WTC11 (cell line): Measurements from ENCODE around the gene P2RX3. TPM values are rescaled to one million over a fixed set of nuclear protein-coding genes. Genes with fewer than 3 reads are reported as not detected.

Source experiments
- ATAC-seq: fragments of 200-7000 bp; cut with Tn5 transposase; 2 replicates; pipeline ENCODE4 v1.10.0; 2021; ENCODE audit warnings: mild to moderate bottlenecking, moderate library complexity
- CTCF ChIA-PET: fragments of 300-600 bp; sonication (Branson Sonifier 250); formaldehyde crosslinking; loops from one replicate; lab custom pipeline; 2021; ENCODE audit warnings: antibody characterized with exemption; lab: Charles Lee
- POLR2A ChIA-PET: fragments of 350-600 bp; sonication (Branson Sonifier 250); formaldehyde crosslinking; loops from one replicate; lab custom pipeline; 2021; ENCODE audit warnings: antibody characterized with exemption; lab: Charles Lee
- DNase-seq: peaks from one replicate; pipeline ENCODE4 v3.0.0; 2021; ENCODE audit warnings: low spot score
- H3K27ac Mint-ChIP-seq: 2 replicates; pipeline ENCODE4 v1.8.0; 2021; ENCODE audit warnings: mixed read lengths
- H3K27me3 Mint-ChIP-seq: 2 replicates; pipeline ENCODE4 v1.8.0; 2021; ENCODE audit warnings: low read depth, mild to moderate bottlenecking, moderate library complexity, mixed read lengths
- H3K36me3 Mint-ChIP-seq: 2 replicates; pipeline ENCODE4 v1.8.0; 2021; ENCODE audit warnings: mixed read lengths
- H3K4me1 Mint-ChIP-seq: 2 replicates; pipeline ENCODE4 v1.8.0; 2022; ENCODE audit warnings: mixed read lengths
- H3K4me3 Mint-ChIP-seq: 2 replicates; pipeline ENCODE4 v1.8.0; 2021; ENCODE audit warnings: mild to moderate bottlenecking, moderate library complexity, mixed read lengths
- H3K9me3 Mint-ChIP-seq: 2 replicates; pipeline ENCODE4 v1.8.0; 2021; ENCODE audit warnings: mixed read lengths
- CREB1 ChIP-seq: sonication (generic); formaldehyde crosslinking; IDR thresholded peaks from 2 replicates; pipeline ENCODE4 v1.8.0; 2023; ENCODE audit warnings: mild to moderate bottlenecking, missing genetic modification reagents
- ELF4 ChIP-seq: sonication (generic); formaldehyde crosslinking; IDR thresholded peaks from 2 replicates; pipeline ENCODE4 v1.8.1; 2022; ENCODE audit warnings: low read depth, mild to moderate bottlenecking, moderate library complexity, missing genetic modification reagents
- FOXK1 ChIP-seq: sonication (generic); formaldehyde crosslinking; IDR thresholded peaks from 2 replicates; pipeline ENCODE4 v1.8.0; 2022; ENCODE audit warnings: mild to moderate bottlenecking, moderate library complexity, missing genetic modification reagents
- FOXP1 ChIP-seq: sonication (generic); formaldehyde crosslinking; IDR thresholded peaks from 2 replicates; pipeline ENCODE4 v1.8.0; 2022; ENCODE audit warnings: missing genetic modification reagents, mild to moderate bottlenecking, moderate library complexity, borderline replicate concordance
- HMGA2 ChIP-seq: fragments of 250-450 bp; sonication (Bioruptor Pico); IDR thresholded peaks from 2 replicates; pipeline ENCODE4 v1.4.0; 2021; ENCODE audit warnings: mild to moderate bottlenecking, moderate library complexity
- JUN ChIP-seq: sonication (generic); formaldehyde crosslinking; IDR thresholded peaks from 2 replicates; pipeline ENCODE4 v1.8.0; 2023; ENCODE audit warnings: mild to moderate bottlenecking, missing genetic modification reagents
- MYBL2 ChIP-seq: sonication (generic); formaldehyde crosslinking; IDR thresholded peaks from 2 replicates; pipeline ENCODE4 v1.8.1; 2023; ENCODE audit warnings: mild to moderate bottlenecking, moderate library complexity, missing genetic modification reagents
- RELA ChIP-seq: sonication (generic); formaldehyde crosslinking; IDR thresholded peaks from 2 replicates; pipeline ENCODE4 v1.8.1; 2022; ENCODE audit warnings: missing genetic modification reagents, mild to moderate bottlenecking, borderline replicate concordance
- SMAD4 ChIP-seq: sonication (generic); formaldehyde crosslinking; IDR thresholded peaks from 2 replicates; pipeline ENCODE4 v1.8.0; 2022; ENCODE audit warnings: mild to moderate bottlenecking, missing genetic modification reagents
- ZNF121 ChIP-seq: sonication (generic); formaldehyde crosslinking; IDR thresholded peaks from 2 replicates; pipeline ENCODE4 v1.8.0; 2023; ENCODE audit warnings: missing genetic modification reagents
- ZNF263 ChIP-seq: sonication (generic); formaldehyde crosslinking; IDR thresholded peaks from 2 replicates; pipeline ENCODE4 v1.8.1; 2022; ENCODE audit warnings: low read depth, mild to moderate bottlenecking, moderate library complexity, missing genetic modification reagents
- ZNF416 ChIP-seq: fragments of 250-450 bp; sonication (Bioruptor Pico); IDR thresholded peaks from 2 replicates; pipeline ENCODE4 v1.9.0; 2021; ENCODE audit warnings: mild to moderate bottlenecking, inconsistent platforms
- total RNA-seq: library from RNA; stranded (reverse); gene quantifications from 3 replicates; pipeline ENCODE4 v1.2.3, GENCODE V29; 2021
- TF ChIP-seq, protein P1 (sequence below): fragments of 250-450 bp; sonication (Bioruptor Pico); IDR thresholded peaks from 2 replicates; pipeline ENCODE4 v1.9.0; 2021; ENCODE audit warnings: mild to moderate bottlenecking, borderline replicate concordance
- TF ChIP-seq, protein P2 (sequence below): fragments of 250-450 bp; sonication (Bioruptor Pico); conservative IDR thresholded peaks from 2 replicates; pipeline ENCODE4 v1.9.0; 2021; ENCODE audit warnings: mild to moderate bottlenecking
- TF ChIP-seq, protein P3 (sequence below): sonication (generic); formaldehyde crosslinking; IDR thresholded peaks from 2 replicates; pipeline ENCODE4 v1.8.1; 2023; ENCODE audit warnings: mild to moderate bottlenecking, missing genetic modification reagents
- TF ChIP-seq, protein P4 (sequence below): sonication (generic); formaldehyde crosslinking; IDR thresholded peaks from 2 replicates; pipeline ENCODE4 v1.8.0; 2022; ENCODE audit warnings: mild to moderate bottlenecking, missing genetic modification reagents
- TF ChIP-seq, protein P5 (sequence below): sonication (generic); formaldehyde crosslinking; IDR thresholded peaks from 2 replicates; pipeline ENCODE4 v1.8.1; 2022; ENCODE audit warnings: mild to moderate bottlenecking, missing genetic modification reagents, moderate library complexity, borderline replicate concordance
- TF ChIP-seq, protein P6 (sequence below): fragments of 200-600 bp; IDR thresholded peaks from 2 replicates; pipeline ENCODE4 v1.8.0; 2022; ENCODE audit warnings: antibody characterized with exemption
- TF ChIP-seq, protein P7 (sequence below): fragments of 250-450 bp; sonication (Bioruptor Pico); IDR thresholded peaks from 2 replicates; pipeline ENCODE4 v1.8.0; 2021; ENCODE audit warnings: mild to moderate bottlenecking

The P2RX3 gene
- total RNA-seq, 1 experiment from 2014 or later = 0.26 TPM

DNA sequence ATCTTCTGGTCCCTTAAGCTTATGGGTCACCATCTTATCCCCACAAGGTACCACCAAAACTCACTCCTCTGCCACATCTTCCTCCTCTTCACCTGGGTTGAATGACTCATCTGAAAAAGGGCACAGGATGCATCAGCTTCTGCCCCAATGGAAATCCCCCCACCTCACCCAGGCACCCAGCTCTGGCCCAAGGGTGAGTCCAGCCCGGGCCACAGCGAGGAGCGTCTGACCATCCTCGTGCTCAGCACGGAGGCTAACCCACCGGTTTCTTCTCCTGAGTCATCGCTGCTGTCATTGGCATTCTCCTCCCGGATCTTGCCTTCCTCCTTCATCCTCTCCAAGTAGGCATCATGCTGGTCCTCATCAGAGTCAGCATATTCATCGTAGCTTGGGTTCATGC, 8.1 kb upstream of the P2RX3 start:
- CTCF ChIA-PET = no interaction called here
- no peak overlapping the region for H3K4me3 Mint-ChIP-seq
- no peaks in the 10 kb centered on the region for H3K9me3 Mint-ChIP-seq
- no peak for TF ChIP-seq MYBL2
- TF ChIP-seq, protein P1, sequence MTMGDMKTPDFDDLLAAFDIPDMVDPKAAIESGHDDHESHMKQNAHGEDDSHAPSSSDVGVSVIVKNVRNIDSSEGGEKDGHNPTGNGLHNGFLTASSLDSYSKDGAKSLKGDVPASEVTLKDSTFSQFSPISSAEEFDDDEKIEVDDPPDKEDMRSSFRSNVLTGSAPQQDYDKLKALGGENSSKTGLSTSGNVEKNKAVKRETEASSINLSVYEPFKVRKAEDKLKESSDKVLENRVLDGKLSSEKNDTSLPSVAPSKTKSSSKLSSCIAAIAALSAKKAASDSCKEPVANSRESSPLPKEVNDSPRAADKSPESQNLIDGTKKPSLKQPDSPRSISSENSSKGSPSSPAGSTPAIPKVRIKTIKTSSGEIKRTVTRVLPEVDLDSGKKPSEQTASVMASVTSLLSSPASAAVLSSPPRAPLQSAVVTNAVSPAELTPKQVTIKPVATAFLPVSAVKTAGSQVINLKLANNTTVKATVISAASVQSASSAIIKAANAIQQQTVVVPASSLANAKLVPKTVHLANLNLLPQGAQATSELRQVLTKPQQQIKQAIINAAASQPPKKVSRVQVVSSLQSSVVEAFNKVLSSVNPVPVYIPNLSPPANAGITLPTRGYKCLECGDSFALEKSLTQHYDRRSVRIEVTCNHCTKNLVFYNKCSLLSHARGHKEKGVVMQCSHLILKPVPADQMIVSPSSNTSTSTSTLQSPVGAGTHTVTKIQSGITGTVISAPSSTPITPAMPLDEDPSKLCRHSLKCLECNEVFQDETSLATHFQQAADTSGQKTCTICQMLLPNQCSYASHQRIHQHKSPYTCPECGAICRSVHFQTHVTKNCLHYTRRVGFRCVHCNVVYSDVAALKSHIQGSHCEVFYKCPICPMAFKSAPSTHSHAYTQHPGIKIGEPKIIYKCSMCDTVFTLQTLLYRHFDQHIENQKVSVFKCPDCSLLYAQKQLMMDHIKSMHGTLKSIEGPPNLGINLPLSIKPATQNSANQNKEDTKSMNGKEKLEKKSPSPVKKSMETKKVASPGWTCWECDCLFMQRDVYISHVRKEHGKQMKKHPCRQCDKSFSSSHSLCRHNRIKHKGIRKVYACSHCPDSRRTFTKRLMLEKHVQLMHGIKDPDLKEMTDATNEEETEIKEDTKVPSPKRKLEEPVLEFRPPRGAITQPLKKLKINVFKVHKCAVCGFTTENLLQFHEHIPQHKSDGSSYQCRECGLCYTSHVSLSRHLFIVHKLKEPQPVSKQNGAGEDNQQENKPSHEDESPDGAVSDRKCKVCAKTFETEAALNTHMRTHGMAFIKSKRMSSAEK = no peak
- TF ChIP-seq, protein P2, sequence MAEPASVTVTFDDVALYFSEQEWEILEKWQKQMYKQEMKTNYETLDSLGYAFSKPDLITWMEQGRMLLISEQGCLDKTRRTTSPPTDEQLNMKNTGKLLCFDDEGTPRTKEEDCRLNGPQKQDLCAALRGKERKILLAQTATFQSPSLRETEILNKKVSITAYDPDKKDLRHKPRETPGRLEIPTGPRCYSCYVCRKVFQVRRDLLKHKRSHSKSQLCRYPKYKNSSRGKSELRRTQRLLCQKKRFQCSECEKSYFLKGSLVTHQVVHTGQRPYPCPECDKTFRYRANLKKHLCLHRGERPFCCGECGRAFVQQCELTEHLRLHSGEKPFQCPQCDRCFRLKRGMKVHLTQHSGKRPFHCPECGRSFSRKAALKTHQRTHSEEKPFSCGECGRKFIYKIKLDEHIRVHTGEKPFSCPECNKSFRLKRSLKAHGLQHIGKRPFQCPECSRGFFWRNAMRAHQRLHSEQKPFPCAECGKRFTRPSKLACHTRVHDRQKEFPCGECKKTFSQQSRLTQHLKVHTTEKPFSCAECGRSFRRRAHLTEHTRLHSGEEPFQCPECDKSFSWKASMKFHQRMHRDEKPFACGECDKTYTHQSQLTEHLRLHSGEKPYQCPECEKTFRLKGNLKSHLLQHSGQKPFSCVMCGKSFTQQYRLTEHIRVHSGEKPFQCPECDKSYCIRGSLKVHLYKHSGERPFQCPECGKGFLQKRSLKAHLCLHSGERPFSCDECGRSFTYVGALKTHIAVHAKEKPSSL (CRISPR knock-in tag) = no peak
- TF ChIP-seq, protein P3, sequence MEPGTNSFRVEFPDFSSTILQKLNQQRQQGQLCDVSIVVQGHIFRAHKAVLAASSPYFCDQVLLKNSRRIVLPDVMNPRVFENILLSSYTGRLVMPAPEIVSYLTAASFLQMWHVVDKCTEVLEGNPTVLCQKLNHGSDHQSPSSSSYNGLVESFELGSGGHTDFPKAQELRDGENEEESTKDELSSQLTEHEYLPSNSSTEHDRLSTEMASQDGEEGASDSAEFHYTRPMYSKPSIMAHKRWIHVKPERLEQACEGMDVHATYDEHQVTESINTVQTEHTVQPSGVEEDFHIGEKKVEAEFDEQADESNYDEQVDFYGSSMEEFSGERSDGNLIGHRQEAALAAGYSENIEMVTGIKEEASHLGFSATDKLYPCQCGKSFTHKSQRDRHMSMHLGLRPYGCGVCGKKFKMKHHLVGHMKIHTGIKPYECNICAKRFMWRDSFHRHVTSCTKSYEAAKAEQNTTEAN (CRISPR knock-in tag) = no peak
- no peak for TF ChIP-seq ZNF263 (CRISPR knock-in tag)
- no peak for TF ChIP-seq FOXP1 (CRISPR knock-in tag)
- TF ChIP-seq, protein P4, sequence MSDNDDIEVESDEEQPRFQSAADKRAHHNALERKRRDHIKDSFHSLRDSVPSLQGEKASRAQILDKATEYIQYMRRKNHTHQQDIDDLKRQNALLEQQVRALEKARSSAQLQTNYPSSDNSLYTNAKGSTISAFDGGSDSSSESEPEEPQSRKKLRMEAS (CRISPR knock-in tag) = no peak
- no peak for TF ChIP-seq ZNF121
- no peak for TF ChIP-seq CREB1 (CRISPR knock-in tag)
- no peak for TF ChIP-seq ELF4 (CRISPR knock-in tag)
- TF ChIP-seq JUN (CRISPR knock-in tag) = no peak
- no peak for TF ChIP-seq SMAD4
- TF ChIP-seq, protein P5, sequence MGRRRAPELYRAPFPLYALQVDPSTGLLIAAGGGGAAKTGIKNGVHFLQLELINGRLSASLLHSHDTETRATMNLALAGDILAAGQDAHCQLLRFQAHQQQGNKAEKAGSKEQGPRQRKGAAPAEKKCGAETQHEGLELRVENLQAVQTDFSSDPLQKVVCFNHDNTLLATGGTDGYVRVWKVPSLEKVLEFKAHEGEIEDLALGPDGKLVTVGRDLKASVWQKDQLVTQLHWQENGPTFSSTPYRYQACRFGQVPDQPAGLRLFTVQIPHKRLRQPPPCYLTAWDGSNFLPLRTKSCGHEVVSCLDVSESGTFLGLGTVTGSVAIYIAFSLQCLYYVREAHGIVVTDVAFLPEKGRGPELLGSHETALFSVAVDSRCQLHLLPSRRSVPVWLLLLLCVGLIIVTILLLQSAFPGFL (CRISPR knock-in tag) = no peak
- no peak for TF ChIP-seq RELA (CRISPR knock-in tag)
- no peak for TF ChIP-seq FOXK1 (CRISPR knock-in tag)
- TF ChIP-seq, all 79 proteins: peak for 0
- Mint-ChIP-seq H3K27ac (no peak overlapping the region), H3K27me3 (no peaks in the 10 kb centered on the region), H3K36me3 (peaks cover 87% of the 10 kb centered on the region), H3K4me1 (peaks cover 30% of the 10 kb centered on the region)
- no peak for DNase-seq
- no peak for ATAC-seq
- POLR2A ChIA-PET = no interaction called here

DNA sequence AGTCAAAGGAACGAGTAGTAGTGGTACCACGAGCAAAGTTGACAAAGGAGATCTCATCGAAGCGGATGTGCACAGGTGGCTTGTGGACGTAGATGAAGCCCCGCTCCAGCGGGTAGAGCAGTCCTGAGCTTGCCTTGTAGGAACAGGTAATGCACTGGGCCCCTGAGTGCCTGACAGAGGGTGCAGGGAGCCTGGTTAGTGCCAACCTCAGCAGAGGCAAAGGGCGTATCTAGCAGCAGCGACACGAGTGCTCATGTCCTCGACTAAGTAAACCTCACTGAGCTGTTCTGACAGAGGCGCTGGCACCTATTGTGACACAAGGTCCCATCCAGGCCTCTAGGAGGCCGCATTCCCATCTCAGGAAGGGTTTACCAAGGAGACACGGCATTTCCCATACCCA, 6.4 kb upstream of the P2RX3 start:
- ChIA-PET CTCF (no interaction called here), POLR2A (no interaction called here)
- H3K27me3 Mint-ChIP-seq = no peaks in the 10 kb centered on the region
- no peak overlapping the region for H3K4me3 Mint-ChIP-seq
- DNase-seq (no peak), ATAC-seq (no peak)
- H3K4me1 Mint-ChIP-seq = peaks cover 25% of the 10 kb centered on the region
- no peaks in the 10 kb centered on the region for H3K9me3 Mint-ChIP-seq
- H3K36me3 Mint-ChIP-seq = peaks cover 77% of the 10 kb centered on the region
- no peak overlapping the region for H3K27ac Mint-ChIP-seq
- TF ChIP-seq ZNF416 (no peak), HMGA2 (CRISPR knock-in tag) (no peak)
- TF ChIP-seq, protein P6, sequence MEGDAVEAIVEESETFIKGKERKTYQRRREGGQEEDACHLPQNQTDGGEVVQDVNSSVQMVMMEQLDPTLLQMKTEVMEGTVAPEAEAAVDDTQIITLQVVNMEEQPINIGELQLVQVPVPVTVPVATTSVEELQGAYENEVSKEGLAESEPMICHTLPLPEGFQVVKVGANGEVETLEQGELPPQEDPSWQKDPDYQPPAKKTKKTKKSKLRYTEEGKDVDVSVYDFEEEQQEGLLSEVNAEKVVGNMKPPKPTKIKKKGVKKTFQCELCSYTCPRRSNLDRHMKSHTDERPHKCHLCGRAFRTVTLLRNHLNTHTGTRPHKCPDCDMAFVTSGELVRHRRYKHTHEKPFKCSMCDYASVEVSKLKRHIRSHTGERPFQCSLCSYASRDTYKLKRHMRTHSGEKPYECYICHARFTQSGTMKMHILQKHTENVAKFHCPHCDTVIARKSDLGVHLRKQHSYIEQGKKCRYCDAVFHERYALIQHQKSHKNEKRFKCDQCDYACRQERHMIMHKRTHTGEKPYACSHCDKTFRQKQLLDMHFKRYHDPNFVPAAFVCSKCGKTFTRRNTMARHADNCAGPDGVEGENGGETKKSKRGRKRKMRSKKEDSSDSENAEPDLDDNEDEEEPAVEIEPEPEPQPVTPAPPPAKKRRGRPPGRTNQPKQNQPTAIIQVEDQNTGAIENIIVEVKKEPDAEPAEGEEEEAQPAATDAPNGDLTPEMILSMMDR = no peak
- TF ChIP-seq, protein P7, sequence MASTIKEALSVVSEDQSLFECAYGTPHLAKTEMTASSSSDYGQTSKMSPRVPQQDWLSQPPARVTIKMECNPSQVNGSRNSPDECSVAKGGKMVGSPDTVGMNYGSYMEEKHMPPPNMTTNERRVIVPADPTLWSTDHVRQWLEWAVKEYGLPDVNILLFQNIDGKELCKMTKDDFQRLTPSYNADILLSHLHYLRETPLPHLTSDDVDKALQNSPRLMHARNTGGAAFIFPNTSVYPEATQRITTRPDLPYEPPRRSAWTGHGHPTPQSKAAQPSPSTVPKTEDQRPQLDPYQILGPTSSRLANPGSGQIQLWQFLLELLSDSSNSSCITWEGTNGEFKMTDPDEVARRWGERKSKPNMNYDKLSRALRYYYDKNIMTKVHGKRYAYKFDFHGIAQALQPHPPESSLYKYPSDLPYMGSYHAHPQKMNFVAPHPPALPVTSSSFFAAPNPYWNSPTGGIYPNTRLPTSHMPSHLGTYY = no peak
